Chondrocyte (in vitro differentiated cells): Measurements from ENCODE around the gene RBM5. TPM values are rescaled to one million over a fixed set of nuclear protein-coding genes. Genes with fewer than 3 reads are reported as not detected.

Experiments used
- DNase-seq: peaks from one replicate; pipeline ENCODE4 v3.0.0; 2021; ENCODE audit warnings: mixed read lengths, low spot score
- H3K27ac Mint-ChIP-seq: one replicate; pipeline ENCODE4 v1.8.0; 2021; ENCODE audit warnings: mild to moderate bottlenecking, moderate library complexity, mixed read lengths; ENCODE audit not compliant: unreplicated experiment
- H3K27me3 Mint-ChIP-seq: 2 replicates; pipeline ENCODE4 v1.8.0; 2021; ENCODE audit warnings: low read depth, mixed read lengths
- H3K36me3 Mint-ChIP-seq: 2 replicates; pipeline ENCODE4 v1.8.0; 2021; ENCODE audit warnings: low read depth, mixed read lengths
- H3K4me1 Mint-ChIP-seq: 2 replicates; pipeline ENCODE4 v1.8.0; 2021; ENCODE audit warnings: low read depth, mild to moderate bottlenecking, mixed read lengths
- H3K4me3 Mint-ChIP-seq: one replicate; pipeline ENCODE4 v1.8.0; 2021; ENCODE audit warnings: mild to moderate bottlenecking, moderate library complexity, mixed read lengths; ENCODE audit not compliant: unreplicated experiment
- H3K9me3 Mint-ChIP-seq: 2 replicates; pipeline ENCODE4 v1.8.0; 2021; ENCODE audit warnings: low read depth, mixed read lengths
- CTCF ChIP-seq: fragments of 200-600 bp; sonication (generic); IDR thresholded peaks from 2 replicates; pipeline ENCODE4 v1.5.0; 2021; ENCODE audit warnings: antibody characterized with exemption, mild to moderate bottlenecking, moderate library complexity
- total RNA-seq: library from RNA; stranded (reverse); gene quantifications from 3 replicates; pipeline ENCODE4 v1.2.1, GENCODE V29; 2021

Gene RBM5
- total RNA-seq, 1 donor from 2014 or later = 127 TPM

DNA sequence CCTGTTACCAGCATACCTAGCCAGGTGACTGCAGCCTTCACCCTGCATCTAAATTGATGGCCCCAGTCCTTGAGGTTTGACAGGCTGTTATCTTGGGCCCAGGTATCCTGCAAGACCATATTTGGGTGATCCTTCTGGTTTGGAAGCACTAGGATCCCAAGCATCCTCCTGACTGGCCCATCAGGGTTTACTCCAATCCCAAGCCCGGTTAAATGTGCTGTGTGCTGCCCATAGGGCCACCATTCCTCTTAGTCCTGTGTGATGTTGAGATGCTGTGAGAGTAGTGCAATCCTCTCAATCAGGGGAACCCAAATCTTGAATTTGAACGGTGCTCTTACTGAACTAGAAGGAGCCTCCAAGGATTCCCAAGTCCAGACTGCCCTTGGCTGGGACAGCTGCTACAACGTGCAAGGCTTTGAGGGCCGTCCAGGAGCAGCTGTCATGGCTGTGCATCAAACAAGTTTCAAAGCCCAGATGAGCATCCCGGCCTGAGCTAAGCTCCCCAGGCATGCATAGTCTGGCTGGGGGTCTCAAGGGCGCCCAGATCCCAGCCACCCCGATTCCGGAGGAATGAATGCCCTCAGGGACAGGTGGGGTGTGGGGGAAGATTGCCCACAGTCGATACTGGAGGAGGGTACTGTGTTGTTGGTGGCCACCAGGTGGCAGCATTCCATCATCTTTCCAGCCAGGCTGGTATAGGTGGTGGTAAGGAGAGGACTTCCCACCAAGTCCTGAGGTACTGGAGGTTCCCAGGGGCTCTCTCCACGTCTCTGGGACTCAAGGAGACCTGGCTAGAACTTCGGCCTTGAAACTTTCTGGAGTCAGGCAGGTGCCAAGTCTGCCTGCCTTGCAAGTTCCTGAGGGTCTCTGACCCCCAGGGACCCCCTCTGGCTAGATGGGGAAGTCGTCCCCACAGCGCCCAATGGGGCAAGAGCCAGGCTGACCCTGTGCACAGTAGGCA, 32.6 kb downstream of the RBM5 start:
- Mint-ChIP-seq H3K27ac (peak overlapping the region; percentile 52), H3K4me3 (no peak overlapping the region), H3K27me3 (no peaks in the 10 kb centered on the region), H3K36me3 (peaks cover 19% of the 10 kb centered on the region), H3K9me3 (no peaks in the 10 kb centered on the region), H3K4me1 (peaks cover 41% of the 10 kb centered on the region)
- peak; percentile 95 for TF ChIP-seq CTCF
- peak; percentile 90 for DNase-seq

- H3K4me3 Mint-ChIP-seq = no peak overlapping the region
- peaks cover 13% of the 10 kb centered on the region for H3K36me3 Mint-ChIP-seq
- H3K27ac Mint-ChIP-seq = no peak overlapping the region
- TF ChIP-seq CTCF = no peak
- no peaks in the 10 kb centered on the region for H3K27me3 Mint-ChIP-seq
- peaks cover 48% of the 10 kb centered on the region for H3K4me1 Mint-ChIP-seq
- no peak for DNase-seq
- no peaks in the 10 kb centered on the region for H3K9me3 Mint-ChIP-seq
Observed at GRCh38 chr3:50122071-50122470, 33.4 kb downstream of the RBM5 start.

GRCh38 chr3:50122661-50123391, 34.1 kb downstream of the RBM5 start:
- peak; percentile 65 for DNase-seq
- no peak overlapping the region for H3K27ac Mint-ChIP-seq
- H3K4me1 Mint-ChIP-seq = peaks cover 55% of the 10 kb centered on the region
- no peak for TF ChIP-seq CTCF
- H3K9me3 Mint-ChIP-seq = no peaks in the 10 kb centered on the region
- no peak overlapping the region for H3K4me3 Mint-ChIP-seq
- peaks cover 11% of the 10 kb centered on the region for H3K36me3 Mint-ChIP-seq
- no peaks in the 10 kb centered on the region for H3K27me3 Mint-ChIP-seq

GRCh38 chr3:50123394-50124051, 34.8 kb downstream of the RBM5 start:
- TF ChIP-seq CTCF = no peak
- H3K4me1 Mint-ChIP-seq = peaks cover 58% of the 10 kb centered on the region
- peaks cover 4% of the 10 kb centered on the region for H3K36me3 Mint-ChIP-seq
- no peak overlapping the region for H3K27ac Mint-ChIP-seq
- H3K9me3 Mint-ChIP-seq = no peaks in the 10 kb centered on the region
- DNase-seq = peak; percentile 54
- H3K27me3 Mint-ChIP-seq = no peaks in the 10 kb centered on the region
- H3K4me3 Mint-ChIP-seq = no peak overlapping the region
